GM12872 (cell line): ENCODE measurements around the gene CIRBP.

Experiments used
- CTCF ChIP-seq: IDR thresholded peaks from 3 replicates; pipeline ENCODE4 v1.5.1; 2011; ENCODE audit warnings: low read depth, mild to moderate bottlenecking, low read length, moderate library complexity; ENCODE audit not compliant: insufficient read depth

The CIRBP gene

GRCh38 chr19:1271528-1272422 is 2.6 kb downstream of the CIRBP start:
- TF ChIP-seq CTCF = no peak

- no peak for TF ChIP-seq CTCF
Measured at GRCh38 chr19:1272423-1273262, 3.5 kb downstream of the CIRBP start.

- TF ChIP-seq CTCF = no peak
Measured at GRCh38 chr19:1273263-1274041, 4.3 kb downstream of the CIRBP start.

GRCh38 chr19:1274081-1274851 is 5.1 kb downstream of the CIRBP start:
- TF ChIP-seq CTCF = no peak

- no peak for TF ChIP-seq CTCF
Measured at GRCh38 chr19:1274852-1275259, 5.7 kb downstream of the CIRBP start.

GRCh38 chr19:1275260-1275975 is 6.3 kb downstream of the CIRBP start, which contains the start of gene FAM174C:
FAM174C (plus strand) TSS chr19:1275530; CDS start chr19:1275550, 20 bp downstream.
- no peak for TF ChIP-seq CTCF
